Upper lobe of left lung (tissue), 6 donors: Measurements from ENCODE around the gene KATNB1. TPM values are rescaled to one million over a fixed set of nuclear protein-coding genes. Genes with fewer than 3 reads are reported as not detected.
A peak's percentile ranks its signal among the peaks of the same experiment; 100 is the strongest.

Source experiments
- ATAC-seq, 2 donors: fragments of 200-7000 bp; cut with Tn5 transposase; one replicate each; pipeline ENCODE4 v1.9.1; 2022; ENCODE audit warnings: mild to moderate bottlenecking in 2 of 2, moderate library complexity in 2 of 2; ENCODE audit not compliant: low FRiP score in 2 of 2
- DNase-seq, 2 donors: peaks; one replicate each; pipeline ENCODE4 v3.0.0-alpha.2; 2019 to 2020
- H3K27ac ChIP-seq, 4 donors: fragments of 200-600 bp; sonication (generic); one replicate each; pipeline ENCODE4 v1.5.1; 2016 to 2019
- H3K27me3 ChIP-seq, 4 donors: fragments of 200-600 bp; sonication (generic); one replicate each; pipeline ENCODE4 v1.5.1; 2017 to 2019
- H3K36me3 ChIP-seq, 4 donors: fragments of 200-600 bp; sonication (generic); one replicate each; pipeline ENCODE4 v1.5.1; 2016 to 2019
- H3K4me1 ChIP-seq, 4 donors: fragments of 200-600 bp; sonication (generic); one replicate each; pipeline ENCODE4 v1.5.1; 2018 to 2019
- H3K4me3 ChIP-seq, 4 donors: fragments of 200-600 bp; sonication (generic); one replicate each; pipeline ENCODE4 v1.5.1; 2017 to 2019; ENCODE audit warnings: mild to moderate bottlenecking in 2 of 4, moderate library complexity in 1 of 4
- H3K9me3 ChIP-seq, 4 donors: fragments of 200-600 bp; sonication (generic); one replicate each; pipeline ENCODE4 v1.5.1; 2018 to 2019
- EP300 ChIP-seq, 4 donors: sonication (generic); formaldehyde crosslinking; IDR thresholded peaks; one replicate each; pipeline ENCODE4 v1.5.1; 2017; ENCODE audit warnings: antibody characterized with exemption in 4 of 4, control low read depth in 2 of 4
- POLR2A ChIP-seq, 4 donors: fragments of 450-650 bp; IDR thresholded peaks; one replicate each; pipeline ENCODE4 v1.5.1; 2016 to 2017; ENCODE audit warnings: antibody characterized with exemption in 4 of 4, mild to moderate bottlenecking in 2 of 4
- POLR2AphosphoS5 ChIP-seq, 2 donors: sonication (generic); formaldehyde crosslinking; IDR thresholded peaks; one replicate each; pipeline ENCODE4 v1.5.1; 2017; ENCODE audit warnings: antibody characterized with exemption in 2 of 2
- WGBS, 2 donors: methylation state at CpG; one replicate each; pipeline ENCODE4 v1.1.5; 2017 to 2018; 5-methylcytosine and 5-hydroxymethylcytosine counted together
- total RNA-seq, 6 donors: library from RNA; depleted of rRNA in 4 of 6; stranded (reverse); fragments of >200 nt in 4 of 6; gene quantifications; one replicate each; pipeline versions ENCODE4 v1.1.0 to v1.2.1, GENCODE V29; 2016 to 2021
- TF ChIP-seq, protein P1 (sequence below), 6 experiments: fragments of 450-650 bp in 4 of 6; fragments of 200-600 bp in 2 of 6; sonication (generic) in 2 of 6; IDR thresholded peaks; one replicate each; pipeline ENCODE4 v1.5.1; 2016 to 2019; ENCODE audit warnings: antibody characterized with exemption in 6 of 6
- donor health status: DM: no; HTN: no; CAD: no; lungs with moderate emphysema.
- donor health status: DM: no; HTN: yes; CAD: no; lungs with severe emphysema.

KATNB1 gene
- total RNA-seq, 6 donors from 2014 or later, result 19.6 to 26.6 (median 21.5) TPM

DNA sequence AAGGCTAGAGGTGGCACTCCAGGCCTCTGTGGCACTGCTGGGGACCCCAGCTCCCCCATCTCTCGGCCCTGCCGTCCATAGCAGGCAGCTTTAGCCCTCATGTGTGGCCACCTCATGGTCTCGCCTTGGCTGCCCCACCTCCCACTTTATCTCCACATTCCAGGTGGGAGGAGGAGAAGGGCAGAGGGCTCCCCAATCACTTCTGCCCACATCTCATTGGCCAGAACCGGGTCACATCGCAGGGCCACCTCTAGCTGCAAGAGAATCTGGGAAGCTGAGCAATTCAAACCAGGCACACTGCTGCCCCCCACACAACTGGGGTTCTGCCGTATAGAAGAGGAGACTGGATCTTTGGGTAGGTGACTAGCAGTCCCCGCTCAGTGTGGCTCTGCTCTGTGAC is 39.3 kb upstream of the KATNB1 start:
- no peaks in the 10 kb centered on the region for H3K9me3 ChIP-seq
- no peak for DNase-seq
- no peaks in the 10 kb centered on the region for H3K27me3 ChIP-seq
- H3K4me3 ChIP-seq, result no peak overlapping the region
- TF ChIP-seq POLR2A (IDR thresholded peaks at IDR 0.05) (no peak), EP300 (IDR thresholded peaks at IDR 0.05) (no peak), POLR2AphosphoS5 (IDR thresholded peaks at IDR 0.05) (no peak)
- TF ChIP-seq, protein P1, sequence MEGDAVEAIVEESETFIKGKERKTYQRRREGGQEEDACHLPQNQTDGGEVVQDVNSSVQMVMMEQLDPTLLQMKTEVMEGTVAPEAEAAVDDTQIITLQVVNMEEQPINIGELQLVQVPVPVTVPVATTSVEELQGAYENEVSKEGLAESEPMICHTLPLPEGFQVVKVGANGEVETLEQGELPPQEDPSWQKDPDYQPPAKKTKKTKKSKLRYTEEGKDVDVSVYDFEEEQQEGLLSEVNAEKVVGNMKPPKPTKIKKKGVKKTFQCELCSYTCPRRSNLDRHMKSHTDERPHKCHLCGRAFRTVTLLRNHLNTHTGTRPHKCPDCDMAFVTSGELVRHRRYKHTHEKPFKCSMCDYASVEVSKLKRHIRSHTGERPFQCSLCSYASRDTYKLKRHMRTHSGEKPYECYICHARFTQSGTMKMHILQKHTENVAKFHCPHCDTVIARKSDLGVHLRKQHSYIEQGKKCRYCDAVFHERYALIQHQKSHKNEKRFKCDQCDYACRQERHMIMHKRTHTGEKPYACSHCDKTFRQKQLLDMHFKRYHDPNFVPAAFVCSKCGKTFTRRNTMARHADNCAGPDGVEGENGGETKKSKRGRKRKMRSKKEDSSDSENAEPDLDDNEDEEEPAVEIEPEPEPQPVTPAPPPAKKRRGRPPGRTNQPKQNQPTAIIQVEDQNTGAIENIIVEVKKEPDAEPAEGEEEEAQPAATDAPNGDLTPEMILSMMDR (IDR thresholded peaks at IDR 0.05), result no peak
- 94 to 97% methylated on average over 5 to 7 of the region's 7 CpGs for WGBS, 2 donors
- H3K27ac ChIP-seq, result no peak overlapping the region
- ATAC-seq, result no peak
- no peaks in the 10 kb centered on the region for H3K4me1 ChIP-seq
- no peaks in the 10 kb centered on the region for H3K36me3 ChIP-seq

- H3K9me3 ChIP-seq, result no peaks in the 10 kb centered on the region
- no peak for TF ChIP-seq POLR2AphosphoS5 (IDR thresholded peaks at IDR 0.05)
- TF ChIP-seq POLR2A (IDR thresholded peaks at IDR 0.05), result no peak
- TF ChIP-seq EP300 (IDR thresholded peaks at IDR 0.05), result no peak
- TF ChIP-seq, protein P1 (IDR thresholded peaks at IDR 0.05), result no peak
- 94 to 95% methylated on average over 17 of the region's 17 CpGs for WGBS, 2 donors
- no peak overlapping the region for H3K4me3 ChIP-seq
- DNase-seq (peak in 1 of 2 donors; percentile 32), ATAC-seq (no peak)
- H3K36me3 ChIP-seq, result no peaks in the 10 kb centered on the region
- no peaks in the 10 kb centered on the region for H3K27me3 ChIP-seq
- no peaks in the 10 kb centered on the region for H3K4me1 ChIP-seq
- H3K27ac ChIP-seq, result no peak overlapping the region
These were observed 37.6 kb upstream of the KATNB1 start for GRCh38 chr16:57697896-57698537.

- DNase-seq (peak in 1 of 2 donors; percentile 39), ATAC-seq (no peak)
- no peaks in the 10 kb centered on the region for H3K36me3 ChIP-seq
- no peak overlapping the region for H3K27ac ChIP-seq
- H3K4me3 ChIP-seq, result no peak overlapping the region
- 84 to 88% methylated on average over 13 to 16 of the region's 16 CpGs for WGBS, 2 donors
- H3K4me1 ChIP-seq, result no peaks in the 10 kb centered on the region
- TF ChIP-seq EP300 (IDR thresholded peaks at IDR 0.05) (no peak), POLR2A (IDR thresholded peaks at IDR 0.05) (no peak)
- TF ChIP-seq, protein P1 (IDR thresholded peaks at IDR 0.05), result no peak
- no peaks in the 10 kb centered on the region for H3K27me3 ChIP-seq
- no peaks in the 10 kb centered on the region for H3K9me3 ChIP-seq
These were observed 36.7 kb upstream of the KATNB1 start for GRCh38 chr16:57698812-57699405.

- 92 to 100% methylated on average over 1 to 3 of the region's 3 CpGs for WGBS, 2 donors
- no peaks in the 10 kb centered on the region for H3K4me1 ChIP-seq
- ATAC-seq (no peak), DNase-seq (no peak)
- no peak overlapping the region for H3K27ac ChIP-seq
- TF ChIP-seq POLR2A (IDR thresholded peaks at IDR 0.05) (no peak), EP300 (IDR thresholded peaks at IDR 0.05) (no peak), POLR2AphosphoS5 (IDR thresholded peaks at IDR 0.05) (no peak)
- TF ChIP-seq, protein P1 (IDR thresholded peaks at IDR 0.05), result no peak
- no peaks in the 10 kb centered on the region for H3K36me3 ChIP-seq
- H3K4me3 ChIP-seq, result no peak overlapping the region
- H3K9me3 ChIP-seq, result no peaks in the 10 kb centered on the region
- H3K27me3 ChIP-seq, result no peaks in the 10 kb centered on the region
These were observed 36.1 kb upstream of the KATNB1 start for GRCh38 chr16:57699481-57699880.

DNA sequence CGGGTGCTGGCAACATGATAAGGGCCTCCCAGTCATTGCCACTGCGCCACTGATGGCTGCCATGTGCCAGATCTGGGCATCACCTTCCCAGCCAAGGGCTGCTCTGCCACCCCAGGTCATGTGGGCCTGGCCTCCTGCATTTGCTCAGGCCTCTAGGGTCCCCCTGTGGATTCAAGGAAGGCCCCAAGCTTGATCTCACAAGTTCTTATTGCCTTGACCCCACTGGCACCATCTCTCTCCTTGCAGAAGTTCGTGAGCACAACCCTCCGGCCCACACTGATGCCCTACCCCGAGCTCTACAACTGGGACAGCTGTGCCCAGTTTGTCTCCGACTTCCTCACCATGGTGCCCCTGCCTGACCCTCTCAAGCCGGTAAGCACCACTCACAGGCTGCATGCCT is 35.7 kb upstream of the KATNB1 start:
- no peak overlapping the region for H3K4me3 ChIP-seq
- no peak for TF ChIP-seq POLR2AphosphoS5 (IDR thresholded peaks at IDR 0.05)
- TF ChIP-seq, protein P1 (IDR thresholded peaks at IDR 0.05), result no peak
- no peak for TF ChIP-seq EP300 (IDR thresholded peaks at IDR 0.05)
- TF ChIP-seq POLR2A (IDR thresholded peaks at IDR 0.05), result no peak
- DNase-seq, result no peak
- H3K27ac ChIP-seq, result no peak overlapping the region
- 93 to 97% methylated on average over 5 to 7 of the region's 7 CpGs for WGBS, 2 donors
- H3K36me3 ChIP-seq, result no peaks in the 10 kb centered on the region
- no peaks in the 10 kb centered on the region for H3K9me3 ChIP-seq
- no peak for ATAC-seq
- H3K27me3 ChIP-seq, result no peaks in the 10 kb centered on the region
- no peaks in the 10 kb centered on the region for H3K4me1 ChIP-seq
